Spleen (tissue), 7 donors: Measurements from ENCODE around the gene CCDC77.

ENCODE experiments used
- CTCF ChIP-seq, 11 experiments: fragments of 200-600 bp in 7 of 11; fragments of 450-650 bp in 4 of 11; sonication (generic) in 4 of 11; IDR thresholded peaks in 8 of 11; conservative IDR thresholded peaks in 3 of 11; 1 replicate in 7 of 11; 2 replicates in 4 of 11; pipeline versions ENCODE4 v1.4.0 to v1.8.0; 2016 to 2021; ENCODE audit warnings: antibody characterized with exemption in 11 of 11, inconsistent platforms in 4 of 11, mild to moderate bottlenecking in 1 of 11
- POLR2A ChIP-seq, 3 donors: fragments of 450-650 bp; IDR thresholded peaks; one replicate each; pipeline ENCODE4 v1.5.1; 2017; ENCODE audit warnings: antibody characterized with exemption in 3 of 3, mild to moderate bottlenecking in 1 of 3
- POLR2AphosphoS5 ChIP-seq, 3 donors: sonication (generic); formaldehyde crosslinking; IDR thresholded peaks; one replicate each; pipeline ENCODE4 v1.5.1; 2017; ENCODE audit warnings: antibody characterized with exemption in 3 of 3
- donor health status: DM: no; HTN: no; CAD: no; lungs with moderate emphysema.
- donor health status: DM: no; HTN: no; CAD: no.
- donor health status: DM: no; HTN: no; CAD: no.

- TF ChIP-seq CTCF (IDR thresholded peaks at IDR 0.05 in 8 of 11, conservative IDR thresholded peaks at IDR 0.05 in 3 of 11) = no peak
- no peak for TF ChIP-seq POLR2A (IDR thresholded peaks at IDR 0.05)
- no peak for TF ChIP-seq POLR2AphosphoS5 (IDR thresholded peaks at IDR 0.05)
These were observed 82.7 kb downstream of the CCDC77 start for GRCh38 chr12:484096-484495.
